HK-2 (cell line): Measurements from ENCODE around the gene CENPO.

ENCODE experiments used
- DNase-seq: peaks from one replicate; pipeline ENCODE4 v3.0.0-alpha.2; 2018; ENCODE audit not compliant: unreplicated experiment

CENPO gene

GRCh38 chr2:24863641-24864040, 70.4 kb downstream of the CENPO start:
- no peak for DNase-seq

DNA sequence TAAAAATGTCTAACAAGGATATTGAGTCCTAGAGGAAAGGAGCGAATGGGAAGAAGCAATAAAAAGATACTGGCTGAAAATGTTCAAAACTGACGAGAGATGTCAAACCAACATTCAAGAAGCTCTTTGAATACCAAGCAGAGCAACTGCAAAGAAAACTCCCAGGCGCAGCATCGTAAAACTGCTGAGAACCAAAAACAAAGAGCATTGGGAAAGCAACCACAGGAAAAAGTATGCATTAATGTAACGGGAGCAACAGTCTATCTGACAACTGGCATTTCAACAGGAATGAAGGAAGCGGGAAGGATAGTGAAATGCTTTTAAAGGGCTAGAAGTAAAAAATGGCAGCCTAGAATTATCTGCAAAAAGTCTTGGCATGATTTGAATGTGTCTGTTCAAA, 73.7 kb downstream of the CENPO start:
- no peak for DNase-seq

DNA sequence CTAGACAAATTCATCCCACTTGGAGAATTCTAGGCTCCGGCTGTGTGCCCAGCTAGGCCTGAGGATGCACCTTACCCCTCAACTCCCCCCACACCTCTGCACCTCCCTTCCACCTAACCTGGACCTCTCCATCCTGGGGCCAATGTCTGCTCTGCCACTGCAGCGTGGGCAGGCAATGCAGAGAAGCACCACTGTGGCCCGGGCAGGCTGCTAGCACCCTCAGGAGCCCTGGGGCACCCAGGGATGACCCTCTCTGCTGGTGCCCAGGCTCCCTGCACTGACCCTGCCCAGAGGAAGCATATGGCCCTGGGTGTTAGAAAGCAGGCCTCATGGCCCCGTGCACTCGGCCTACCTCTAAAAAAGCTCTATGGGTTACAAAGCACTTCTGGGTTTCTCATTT, 77.2 kb downstream of the CENPO start:
- DNase-seq = no peak

DNA sequence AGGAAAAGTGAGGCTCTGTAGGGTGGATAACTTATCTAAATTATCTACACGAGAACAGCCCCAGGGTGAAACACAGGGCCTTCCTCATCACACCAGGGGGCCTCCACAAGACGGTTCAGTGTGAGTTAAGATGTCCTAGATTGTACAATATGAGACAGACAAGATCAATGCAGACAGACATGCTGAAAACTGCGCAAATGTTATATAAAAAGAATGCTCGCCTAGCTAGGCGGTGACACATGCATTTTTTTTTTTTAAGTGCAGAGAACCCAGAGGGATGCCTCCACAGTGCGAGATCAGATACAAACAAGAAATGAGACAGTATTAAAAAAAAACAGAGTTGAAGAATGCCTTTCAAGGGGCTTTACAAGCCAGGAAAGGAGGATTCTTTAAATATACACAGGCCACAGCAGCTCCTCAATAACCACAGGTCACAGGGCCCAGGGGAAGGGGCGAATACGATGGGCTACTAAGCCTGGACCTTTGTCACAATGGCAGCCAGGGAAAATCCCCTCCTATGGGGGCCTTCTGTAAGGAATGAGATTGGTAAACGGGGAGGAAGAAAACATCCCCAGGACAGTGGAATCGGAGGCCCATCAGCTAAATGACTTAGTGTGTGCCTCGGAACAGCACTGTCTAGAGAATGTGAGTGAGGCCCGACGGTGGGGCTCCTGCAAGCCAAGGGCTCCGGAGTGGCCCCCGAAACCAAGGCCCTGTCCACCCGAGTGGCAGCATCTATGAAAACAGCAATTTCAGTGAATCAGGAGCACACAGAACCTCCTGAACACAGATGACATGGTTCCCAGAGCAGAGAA, 77.9 kb downstream of the CENPO start:
- no peak for DNase-seq

- no peak for DNase-seq
These were observed 78.7 kb downstream of the CENPO start for GRCh38 chr2:24871852-24872333.
